Germinal center (tissue), 1 donor: ENCODE measurements around the gene LHX1.

Source experiments
- DNase-seq: peaks from one replicate; pipeline ENCODE4 v3.0.0; 2012; ENCODE audit warnings: mixed read lengths, low spot score

Gene LHX1

DNA sequence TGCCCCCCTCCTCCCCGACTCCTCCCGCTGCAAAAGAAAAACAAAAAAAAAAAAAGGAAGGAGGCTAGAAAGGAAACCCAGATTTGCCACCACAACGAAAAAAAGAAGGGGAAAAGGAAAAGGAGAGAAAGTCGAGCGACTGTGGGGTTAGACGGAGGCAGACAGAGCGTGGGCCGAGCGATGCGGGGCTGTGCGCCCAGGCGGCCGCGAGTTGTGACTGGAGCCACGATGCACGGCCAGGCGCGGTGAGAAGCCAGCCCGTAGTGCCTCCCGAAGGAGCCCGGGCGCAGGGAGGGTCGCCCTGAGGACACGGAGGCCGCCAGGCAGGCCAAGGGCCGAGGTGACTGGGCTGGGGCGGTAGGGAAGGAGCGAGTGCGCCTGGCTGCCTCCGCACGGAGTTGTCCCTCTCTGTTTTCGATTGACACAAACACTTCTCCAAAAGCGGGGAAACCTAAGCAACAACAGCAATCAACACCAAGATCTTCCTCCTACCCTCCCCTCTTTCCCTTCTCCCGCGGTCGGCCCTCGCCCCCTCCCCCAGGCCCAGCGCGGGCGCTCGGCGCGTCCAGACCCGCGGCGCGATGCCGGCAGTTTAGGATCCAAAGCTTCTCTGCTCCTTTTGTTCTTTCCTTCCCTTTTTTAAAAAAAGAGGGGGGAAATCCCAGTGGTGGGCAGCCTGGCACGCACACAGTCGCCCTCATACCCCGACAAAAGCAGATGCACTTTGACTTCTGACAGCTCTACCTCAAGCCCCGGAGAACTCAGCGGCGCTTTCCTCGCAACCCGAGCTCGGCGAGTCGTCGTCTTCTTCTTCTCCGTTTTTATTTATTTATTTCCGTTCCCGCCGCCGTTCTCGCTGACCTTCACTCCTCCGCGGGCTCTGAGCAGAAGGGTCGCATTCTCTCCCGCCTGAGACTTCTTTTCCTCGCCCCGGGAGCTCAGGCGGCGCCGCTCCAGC is at the start of gene LHX1:
TSS of gene LHX1 (plus strand) at position 475 of the 958 bp plus-strand sequence. CDS start 723 bp downstream, outside the sequence.
- no peak for DNase-seq

GRCh38 chr17:36888236-36888951 is 48.9 kb upstream of the LHX1 start:
- no peak for DNase-seq

DNA sequence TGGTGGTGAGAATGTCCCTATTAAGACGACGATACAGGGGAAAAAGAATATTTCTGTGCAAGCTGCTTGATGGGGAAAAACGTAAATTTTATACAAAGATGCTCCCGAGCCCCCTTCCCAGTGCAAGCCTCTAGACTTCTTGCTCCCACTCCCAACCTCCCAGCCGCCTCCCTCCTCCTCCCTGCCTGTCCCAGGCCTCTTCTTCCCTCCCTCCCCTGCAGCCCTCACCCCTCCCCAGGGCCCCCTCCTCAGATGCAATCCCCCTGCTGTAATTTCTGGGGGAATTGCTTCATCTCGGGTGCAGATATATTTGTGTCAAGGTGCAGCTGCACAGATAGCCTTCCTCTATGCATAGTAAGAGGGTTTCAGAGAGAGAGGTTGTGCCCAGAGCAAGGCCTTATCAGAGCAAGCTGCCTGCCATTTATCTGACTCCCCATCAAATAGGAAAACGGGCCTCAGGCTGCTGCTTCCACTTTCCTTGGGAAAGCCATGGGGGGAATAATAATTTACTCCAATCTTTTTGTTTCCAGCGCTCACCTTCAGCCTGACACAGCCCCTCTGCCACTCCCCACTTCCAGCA is 47.4 kb upstream of the LHX1 start:
- no peak for DNase-seq

- DNase-seq: no peak
These were observed 46.7 kb upstream of the LHX1 start for GRCh38 chr17:36890398-36891168.

GRCh38 chr17:36892112-36892838 is 45.0 kb upstream of the LHX1 start:
- no peak for DNase-seq

- DNase-seq: no peak
These were observed 43.1 kb upstream of the LHX1 start for GRCh38 chr17:36894177-36894576.

- no peak for DNase-seq
These were observed 42.4 kb upstream of the LHX1 start for GRCh38 chr17:36894925-36895324.

DNA sequence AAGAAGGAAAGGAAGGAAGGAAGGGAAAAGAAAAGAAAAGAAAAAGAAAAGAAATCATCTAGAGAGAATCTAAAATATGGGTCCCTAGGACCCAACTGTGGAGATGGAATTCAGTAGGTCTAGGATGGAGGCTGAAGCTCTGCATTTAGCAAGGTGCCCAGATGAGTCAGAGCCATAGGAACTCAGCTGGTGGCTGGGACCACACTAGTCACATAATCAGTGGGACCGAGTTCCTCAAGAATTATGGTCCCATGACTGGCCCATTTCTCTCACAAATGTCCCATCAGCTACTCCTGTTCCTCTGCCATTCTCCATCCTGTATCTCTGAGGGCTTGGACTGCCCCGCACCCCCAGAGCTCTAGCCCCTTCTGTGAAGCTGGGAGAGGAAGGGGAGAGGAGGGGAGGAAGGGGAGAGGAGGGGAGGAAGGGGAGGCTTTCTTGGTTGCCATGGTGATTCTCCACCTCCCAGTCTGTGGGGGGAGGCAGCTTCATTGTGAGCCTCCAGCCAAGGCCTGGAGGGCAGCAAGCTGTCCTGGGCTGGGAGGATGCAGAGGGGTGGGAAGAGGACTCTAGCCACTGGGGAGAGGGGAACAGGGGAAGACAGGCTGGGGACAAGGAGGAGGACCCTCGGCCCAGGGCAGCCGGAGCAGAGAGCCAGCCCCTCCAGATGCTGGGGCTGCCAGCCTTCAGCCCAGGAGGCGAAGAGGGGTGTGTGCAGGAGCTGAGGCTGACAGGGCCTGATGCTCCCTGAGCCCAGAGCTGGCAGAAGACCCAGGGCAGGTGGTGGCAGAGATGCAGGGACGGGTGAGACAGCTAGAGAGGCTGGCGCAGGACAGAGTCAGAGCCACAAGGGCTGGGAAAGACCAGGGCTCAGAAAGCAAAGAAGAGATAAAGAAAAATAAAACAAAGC is 37.8 kb upstream of the LHX1 start:
- no peak for DNase-seq

DNA sequence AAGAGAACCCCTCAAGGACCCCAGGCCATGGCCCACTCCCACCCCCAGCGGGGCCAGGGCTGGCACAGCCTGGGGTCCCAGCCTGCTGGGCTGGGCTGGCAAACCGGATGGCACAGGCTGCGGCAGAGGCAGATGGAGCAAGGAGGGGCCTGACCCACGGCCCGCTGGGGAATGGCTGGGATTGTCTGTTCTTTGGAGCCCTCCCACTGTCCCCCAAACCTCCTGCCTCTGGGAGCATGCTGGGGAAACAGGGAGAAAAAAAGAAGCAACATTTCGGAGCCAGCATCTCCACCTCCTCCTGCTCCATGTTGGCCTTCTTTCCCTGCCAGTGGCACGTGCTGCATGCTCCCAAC is 37.1 kb upstream of the LHX1 start:
- DNase-seq: no peak

DNA sequence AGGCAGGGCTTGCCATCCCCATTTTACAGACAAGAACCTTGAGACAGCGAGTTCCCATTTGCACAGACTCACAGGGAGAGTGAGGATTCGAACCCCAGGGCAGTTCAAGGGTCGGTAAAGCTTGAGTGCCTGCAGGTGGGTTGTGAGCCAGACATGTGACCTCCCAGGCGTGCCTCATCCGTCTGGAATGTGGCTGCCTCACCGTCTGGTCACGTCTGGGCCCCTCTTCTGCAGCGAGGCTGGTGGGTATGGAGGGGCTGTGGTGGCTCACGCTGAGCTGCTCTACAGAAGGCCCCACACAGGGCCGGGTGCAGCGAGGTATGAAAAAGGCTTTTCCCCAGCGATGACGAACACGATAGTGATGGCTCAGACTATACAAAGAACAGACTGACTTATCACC is 35.8 kb upstream of the LHX1 start:
- no peak for DNase-seq

DNA sequence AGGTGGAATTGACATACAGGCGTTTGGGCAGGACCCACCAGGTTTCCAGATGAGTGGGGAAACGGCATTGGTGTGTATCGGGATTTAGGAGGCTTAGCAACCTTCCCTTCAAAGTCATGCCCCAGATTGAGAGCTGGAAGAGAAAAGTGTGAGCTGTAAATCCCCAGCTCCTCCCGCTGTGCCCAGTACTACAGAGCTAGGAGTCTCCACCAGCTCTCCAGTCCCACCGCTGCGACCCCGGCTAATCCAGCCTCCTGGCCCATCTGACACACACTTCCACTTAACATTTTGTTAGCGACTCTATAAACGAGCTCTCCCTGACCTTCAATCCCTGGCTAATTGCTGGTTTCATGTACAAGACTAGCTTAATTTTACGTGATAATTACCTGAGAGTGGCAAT is 29.9 kb upstream of the LHX1 start:
- no peak for DNase-seq

- DNase-seq: no peak
These were observed 26.8 kb upstream of the LHX1 start for GRCh38 chr17:36910513-36910912.

GRCh38 chr17:36911001-36911400 is 26.3 kb upstream of the LHX1 start:
- DNase-seq: no peak

GRCh38 chr17:36913132-36913531 is 24.1 kb upstream of the LHX1 start:
- no peak for DNase-seq

GRCh38 chr17:36918211-36918691 is 19.0 kb upstream of the LHX1 start:
- DNase-seq: no peak

GRCh38 chr17:36919407-36919968 is 17.8 kb upstream of the LHX1 start:
- DNase-seq: no peak

DNA sequence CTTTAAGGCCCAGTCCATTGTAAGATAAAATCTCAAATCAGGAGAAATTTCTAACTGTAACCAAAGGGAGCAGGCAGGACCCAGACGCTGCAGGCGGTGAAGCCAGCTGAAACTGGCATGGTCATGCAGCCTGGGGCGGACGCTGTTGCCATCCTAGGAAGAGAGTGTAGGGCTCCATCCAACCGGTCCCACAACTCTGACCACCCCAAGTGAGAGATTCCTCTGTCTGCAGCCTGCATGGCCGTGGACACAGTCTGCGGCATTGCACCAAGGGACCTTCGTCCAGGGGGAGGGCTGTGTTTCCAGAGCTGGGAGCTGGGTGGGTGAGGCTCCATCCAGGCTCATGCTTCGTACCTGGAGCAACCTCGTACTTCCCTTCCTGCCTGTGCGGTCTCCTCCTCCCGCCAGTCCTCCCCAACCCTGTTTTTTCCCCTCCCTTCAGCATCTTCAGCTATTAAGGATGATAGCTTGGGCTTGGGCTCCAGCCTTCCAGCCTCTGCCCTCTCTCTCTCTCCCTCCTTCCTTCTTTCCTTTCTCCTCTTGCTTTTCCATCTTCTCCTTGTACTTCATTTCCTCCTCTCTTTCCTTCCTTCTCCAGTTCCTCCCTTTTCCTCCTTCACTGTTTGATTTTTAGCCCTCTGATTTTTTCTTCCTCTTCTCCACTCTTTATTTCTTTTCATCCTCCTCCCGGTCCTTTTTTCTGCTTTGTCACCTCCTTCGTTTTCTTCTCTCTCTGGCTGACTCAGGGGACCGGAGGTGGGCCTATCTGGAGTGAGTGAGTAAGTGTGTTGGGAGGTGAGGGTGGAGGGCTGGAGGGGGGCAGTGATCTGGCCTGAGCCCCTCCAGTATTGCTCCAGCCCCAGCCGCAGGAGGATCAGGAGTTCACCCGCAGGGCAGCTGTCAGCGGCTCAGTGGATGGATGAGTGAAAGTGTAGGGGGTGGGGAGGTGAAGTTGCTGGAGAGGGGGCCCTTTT is 17.0 kb upstream of the LHX1 start:
- DNase-seq: no peak

DNA sequence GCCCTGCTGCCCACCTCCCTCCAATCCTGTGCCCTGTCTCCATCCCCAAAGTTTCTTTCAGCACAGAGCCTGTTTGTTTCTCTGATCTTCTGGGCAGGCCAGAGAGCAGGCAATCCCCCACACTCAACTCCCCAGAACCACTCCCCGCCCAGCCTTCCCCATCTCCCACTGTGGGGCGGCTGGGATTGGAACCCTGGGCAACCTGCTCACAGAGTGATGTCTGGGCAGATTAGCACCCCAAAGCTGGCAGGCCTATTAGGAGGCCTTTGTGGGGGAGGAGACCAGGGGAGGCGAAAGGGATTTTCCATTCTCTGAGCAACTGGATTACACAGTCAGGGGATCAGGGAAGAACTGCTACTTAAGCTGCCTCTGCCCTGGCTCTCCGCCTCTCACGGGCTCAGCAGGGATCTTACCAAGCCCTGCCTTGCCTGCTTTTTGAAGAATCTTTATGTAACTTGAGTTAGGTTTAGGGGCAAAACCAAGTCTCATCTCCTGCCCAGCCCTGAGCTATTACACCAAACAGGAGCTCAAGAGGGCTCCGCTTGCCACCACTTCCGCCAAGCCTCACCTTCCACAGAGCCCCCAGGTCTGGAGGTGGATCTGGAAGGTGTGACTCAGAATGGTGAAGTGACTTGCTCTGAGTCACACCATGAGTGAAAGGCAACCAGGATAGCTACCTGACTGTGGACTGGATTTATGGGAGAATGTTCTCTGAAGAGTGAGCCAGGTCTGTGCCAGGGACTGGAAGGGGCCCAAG is 16.0 kb upstream of the LHX1 start:
- DNase-seq: no peak
